Osteocyte (in vitro differentiated cells): ENCODE data around the gene ACAP3. TPM values are rescaled to one million over a fixed set of nuclear protein-coding genes. Genes with fewer than 3 reads are reported as not detected.

Experiments
- DNase-seq: peaks from one replicate; pipeline ENCODE4 v3.0.0; 2021; ENCODE audit warnings: mixed read lengths; ENCODE audit not compliant: unreplicated experiment; ENCODE audit errors: extremely low spot score
- H3K27ac Mint-ChIP-seq: one replicate; pipeline ENCODE4 v1.8.0; 2021; ENCODE audit warnings: mild to moderate bottlenecking, mixed read lengths; ENCODE audit not compliant: unreplicated experiment
- H3K27me3 Mint-ChIP-seq: one replicate; pipeline ENCODE4 v1.8.0; 2021; ENCODE audit warnings: mixed read lengths; ENCODE audit not compliant: unreplicated experiment
- H3K36me3 Mint-ChIP-seq: one replicate; pipeline ENCODE4 v1.8.0; 2021; ENCODE audit warnings: mixed read lengths; ENCODE audit not compliant: unreplicated experiment
- H3K4me1 Mint-ChIP-seq: one replicate; pipeline ENCODE4 v1.8.0; 2021; ENCODE audit warnings: mixed read lengths; ENCODE audit not compliant: unreplicated experiment
- H3K4me3 Mint-ChIP-seq: one replicate; pipeline ENCODE4 v1.8.0; 2021; ENCODE audit warnings: mild to moderate bottlenecking, moderate library complexity, mixed read lengths; ENCODE audit not compliant: unreplicated experiment
- H3K9me3 Mint-ChIP-seq: one replicate; pipeline ENCODE4 v1.8.0; 2021; ENCODE audit warnings: mixed read lengths; ENCODE audit not compliant: unreplicated experiment
- CTCF ChIP-seq: fragments of 200-600 bp; sonication (generic); IDR thresholded peaks from 2 replicates; pipeline ENCODE4 v1.5.0; 2021; ENCODE audit warnings: antibody characterized with exemption, mild to moderate bottlenecking, moderate library complexity
- total RNA-seq: library from RNA; stranded (reverse); gene quantifications from 2 replicates; pipeline ENCODE4 v1.2.1, GENCODE V29; 2021

Gene ACAP3
- total RNA-seq, 1 donor from 2014 or later: 73.8 TPM

DNA sequence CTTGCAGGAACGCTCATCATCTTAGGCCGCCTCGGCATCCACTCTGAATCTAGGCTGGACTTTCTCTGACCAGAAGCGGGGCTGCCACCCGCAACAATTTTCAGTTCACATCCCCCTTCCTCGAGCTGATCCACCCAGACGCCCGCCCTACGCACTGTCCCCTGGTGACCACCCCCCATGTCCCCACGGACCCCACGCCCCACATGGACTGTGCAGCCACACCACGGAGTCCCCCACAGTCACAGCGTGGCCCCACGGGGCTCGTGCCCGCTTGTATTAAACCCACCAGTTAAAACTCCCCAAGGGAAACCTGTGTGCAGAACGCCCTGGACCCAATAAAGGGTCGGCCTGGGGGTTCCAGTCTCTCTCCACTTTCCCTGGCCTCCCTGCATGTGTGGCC, 48.2 kb downstream of the ACAP3 start:
- H3K27me3 Mint-ChIP-seq: no peaks in the 10 kb centered on the region
- no peak for TF ChIP-seq CTCF
- H3K4me1 Mint-ChIP-seq: peaks cover 25% of the 10 kb centered on the region
- no peak overlapping the region for H3K4me3 Mint-ChIP-seq
- peaks cover 35% of the 10 kb centered on the region for H3K36me3 Mint-ChIP-seq
- DNase-seq: no peak
- H3K9me3 Mint-ChIP-seq: no peaks in the 10 kb centered on the region
- H3K27ac Mint-ChIP-seq: no peak overlapping the region

- Mint-ChIP-seq H3K4me1 (peaks cover 21% of the 10 kb centered on the region), H3K9me3 (no peaks in the 10 kb centered on the region), H3K36me3 (peaks cover 35% of the 10 kb centered on the region), H3K4me3 (no peak overlapping the region), H3K27me3 (no peaks in the 10 kb centered on the region), H3K27ac (no peak overlapping the region)
- no peak for DNase-seq
- TF ChIP-seq CTCF: no peak
These were observed 48.6 kb downstream of the ACAP3 start for GRCh38 chr1:1259119-1259488.

DNA sequence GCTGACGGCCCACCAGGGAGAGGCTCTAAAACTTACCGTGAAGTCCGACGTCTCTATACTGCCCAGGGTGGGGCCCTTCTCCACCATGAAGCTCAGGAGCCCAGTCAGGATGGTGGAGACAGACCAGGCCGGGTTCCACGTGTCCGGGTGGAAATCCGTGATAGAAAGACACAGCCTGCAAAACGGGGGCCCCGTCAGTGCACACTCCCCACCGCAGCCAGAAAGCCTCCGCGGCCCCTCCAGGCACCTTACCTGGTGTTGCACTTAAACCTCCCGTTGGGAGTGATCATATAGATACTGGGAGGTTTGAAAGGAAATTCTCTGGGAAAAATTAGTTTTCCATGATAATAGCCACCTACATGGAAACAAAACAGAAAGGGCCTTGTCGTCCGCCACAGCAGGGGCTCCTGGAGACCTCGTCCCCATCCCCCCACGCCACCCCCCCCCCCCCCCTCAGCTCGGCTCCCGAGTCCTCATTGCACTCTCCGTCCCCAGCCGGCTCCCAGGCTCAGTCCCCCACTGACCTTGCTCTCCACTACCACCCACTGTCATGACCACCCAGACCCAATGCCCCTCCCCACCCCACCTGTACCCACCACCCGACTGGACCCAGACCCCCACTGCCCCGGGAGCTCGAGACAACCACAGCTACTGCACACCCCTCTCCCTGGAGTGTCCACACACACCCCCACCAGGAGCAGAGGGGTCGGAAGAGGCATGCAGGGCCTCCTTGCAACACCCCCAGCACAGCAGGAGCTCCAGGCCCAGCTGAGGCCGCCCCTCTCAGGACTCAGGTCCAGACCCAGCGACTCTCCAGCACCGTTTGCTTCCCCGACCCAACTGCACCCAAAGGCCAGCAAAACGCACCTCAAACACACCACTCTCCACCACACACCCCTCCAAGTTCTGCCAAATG, 50.5 kb downstream of the ACAP3 start:
- Mint-ChIP-seq H3K27me3 (no peaks in the 10 kb centered on the region), H3K36me3 (peaks cover 39% of the 10 kb centered on the region), H3K9me3 (no peaks in the 10 kb centered on the region), H3K4me1 (peaks cover 15% of the 10 kb centered on the region), H3K4me3 (no peak overlapping the region), H3K27ac (no peak overlapping the region)
- no peak for DNase-seq
- TF ChIP-seq CTCF: no peak

DNA sequence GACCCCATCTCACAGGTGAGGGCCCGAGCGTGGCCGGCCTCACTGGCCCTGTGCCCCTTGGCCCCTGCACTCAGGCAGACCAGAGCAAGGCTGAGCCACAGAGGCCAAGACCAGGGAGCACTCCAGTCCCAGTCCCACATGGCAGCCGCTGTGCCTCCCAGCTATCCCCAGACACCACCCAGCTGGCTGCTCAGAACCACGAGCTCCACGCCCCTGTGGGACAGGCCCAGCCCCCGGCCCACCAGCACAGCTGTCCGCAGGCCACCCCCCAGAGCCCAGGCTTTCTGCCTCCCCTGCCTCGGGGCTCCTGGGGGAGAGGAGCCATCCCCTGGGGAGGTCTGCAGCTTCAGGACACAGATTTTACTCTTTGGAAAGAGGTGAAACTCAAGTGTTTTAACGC, 52.1 kb downstream of the ACAP3 start:
- peaks cover 9% of the 10 kb centered on the region for H3K4me1 Mint-ChIP-seq
- DNase-seq: no peak
- no peaks in the 10 kb centered on the region for H3K9me3 Mint-ChIP-seq
- peaks cover 35% of the 10 kb centered on the region for H3K36me3 Mint-ChIP-seq
- TF ChIP-seq CTCF: no peak
- H3K27ac Mint-ChIP-seq: no peak overlapping the region
- no peak overlapping the region for H3K4me3 Mint-ChIP-seq
- H3K27me3 Mint-ChIP-seq: no peaks in the 10 kb centered on the region

- peaks cover 8% of the 10 kb centered on the region for H3K4me1 Mint-ChIP-seq
- H3K27me3 Mint-ChIP-seq: no peaks in the 10 kb centered on the region
- DNase-seq: no peak
- TF ChIP-seq CTCF: no peak
- H3K4me3 Mint-ChIP-seq: no peak overlapping the region
- no peaks in the 10 kb centered on the region for H3K9me3 Mint-ChIP-seq
- no peak overlapping the region for H3K27ac Mint-ChIP-seq
- peaks cover 34% of the 10 kb centered on the region for H3K36me3 Mint-ChIP-seq
These were observed 52.7 kb downstream of the ACAP3 start for GRCh38 chr1:1255078-1255477.
